Suprapubic skin (tissue), 4 donors: ENCODE measurements around the gene CDC37.

Experiments used
- CTCF ChIP-seq, 2 donors: fragments of 200-600 bp in 1 of 2; fragments of 450-650 bp in 1 of 2; sonication (generic) in 1 of 2; IDR thresholded peaks; one replicate each; pipeline ENCODE4 v1.5.1; 2016 to 2019; ENCODE audit warnings: antibody characterized with exemption in 2 of 2, mild to moderate bottlenecking in 1 of 2, moderate library complexity in 1 of 2
- POLR2A ChIP-seq, 2 donors: fragments of 450-650 bp; IDR thresholded peaks; one replicate each; pipeline ENCODE4 v1.6.1; 2017; ENCODE audit warnings: antibody characterized with exemption in 2 of 2, mild to moderate bottlenecking in 2 of 2, moderate library complexity in 2 of 2
- POLR2AphosphoS5 ChIP-seq, 3 donors: sonication (generic); formaldehyde crosslinking; IDR thresholded peaks; one replicate each; pipeline ENCODE4 v1.6.1; 2017; ENCODE audit warnings: antibody characterized with exemption in 3 of 3

GRCh38 chr19:10431943-10432735 is 28.8 kb upstream of the CDC37 start:
- TF ChIP-seq CTCF (IDR thresholded peaks at IDR 0.05) = no peak
- TF ChIP-seq POLR2AphosphoS5 (IDR thresholded peaks at IDR 0.05) = no peak
- no peak for TF ChIP-seq POLR2A (IDR thresholded peaks at IDR 0.05)
